ENCODE results near the gene NHEJ1. TPM values are rescaled to one million over a fixed set of nuclear protein-coding genes. Genes with fewer than 3 reads are reported as not detected.
A peak's percentile ranks its signal among the peaks of the same experiment; 100 is the strongest.

The NHEJ1 gene
- total and polyA plus RNA-seq, 2 of the 13 experiments (the other 11 are each of a cell fraction or from before 2014, with no cell fraction given) = 30.0 to 30.7 TPM

GRCh38 chr2:219104107-219105035 is 56.2 kb downstream of the NHEJ1 start (continued):
- TF ChIP-seq SOX5 (CRISPR knock-in tag; IDR thresholded peaks at IDR 0.05; ENCODE audit: borderline replicate concordance) (peak; percentile 34; the same call in 1 of the 2 replicates), MAZ (IDR thresholded peaks at IDR 0.05; ENCODE audit: borderline replicate concordance, low read depth, low read length) (no peak), MAZ (CRISPR knock-in tag; IDR thresholded peaks at IDR 0.05; ENCODE audit: low read depth) (no peak), ELF3 (CRISPR knock-in tag; IDR thresholded peaks at IDR 0.05) (peak; percentile 40; the same call in 1 of the 2 replicates), FOXA1 (IDR thresholded peaks at IDR 0.05) (no peak), FOXA1 (CRISPR knock-in tag; IDR thresholded peaks at IDR 0.05) (peak; percentile 60), HDAC2 (CRISPR knock-in tag; IDR thresholded peaks at IDR 0.05) (0 out of 2 replicates have a peak, but pooled peaks have one; percentile 26), NKX3-1 (CRISPR knock-in tag; IDR thresholded peaks at IDR 0.05) (no peak), NCOR1 (IDR thresholded peaks at IDR 0.05; ENCODE audit: borderline replicate concordance, low read length) (no peak), KDM4B (CRISPR knock-in tag; IDR thresholded peaks at IDR 0.05) (peak; percentile 39; the same call in 1 of the 2 replicates), ZNF331 (CRISPR knock-in tag; IDR thresholded peaks at IDR 0.05) (peak; percentile 43; the same call in 1 of the 2 replicates), GATAD2A (CRISPR knock-in tag; IDR thresholded peaks at IDR 0.05) (0 out of 2 replicates have a peak, but pooled peaks have one; percentile 15), ZNF644 (CRISPR knock-in tag; IDR thresholded peaks at IDR 0.05; ENCODE audit: low read depth) (peak; percentile 69; the same call in 1 of the 2 replicates), ARID5B (CRISPR knock-in tag; IDR thresholded peaks at IDR 0.05) (peak; percentile 24; the same call in 1 of the 2 replicates), ERF (CRISPR knock-in tag; IDR thresholded peaks at IDR 0.05) (peak; percentile 69), TEAD3 (CRISPR knock-in tag; optimal IDR thresholded peaks at IDR 0.05; ENCODE audit: borderline replicate concordance) (peak; percentile 63), IRF2 (CRISPR knock-in tag; IDR thresholded peaks at IDR 0.05) (0 out of 2 replicates have a peak, but pooled peaks have one; percentile 32)
- TF ChIP-seq, protein P1, sequence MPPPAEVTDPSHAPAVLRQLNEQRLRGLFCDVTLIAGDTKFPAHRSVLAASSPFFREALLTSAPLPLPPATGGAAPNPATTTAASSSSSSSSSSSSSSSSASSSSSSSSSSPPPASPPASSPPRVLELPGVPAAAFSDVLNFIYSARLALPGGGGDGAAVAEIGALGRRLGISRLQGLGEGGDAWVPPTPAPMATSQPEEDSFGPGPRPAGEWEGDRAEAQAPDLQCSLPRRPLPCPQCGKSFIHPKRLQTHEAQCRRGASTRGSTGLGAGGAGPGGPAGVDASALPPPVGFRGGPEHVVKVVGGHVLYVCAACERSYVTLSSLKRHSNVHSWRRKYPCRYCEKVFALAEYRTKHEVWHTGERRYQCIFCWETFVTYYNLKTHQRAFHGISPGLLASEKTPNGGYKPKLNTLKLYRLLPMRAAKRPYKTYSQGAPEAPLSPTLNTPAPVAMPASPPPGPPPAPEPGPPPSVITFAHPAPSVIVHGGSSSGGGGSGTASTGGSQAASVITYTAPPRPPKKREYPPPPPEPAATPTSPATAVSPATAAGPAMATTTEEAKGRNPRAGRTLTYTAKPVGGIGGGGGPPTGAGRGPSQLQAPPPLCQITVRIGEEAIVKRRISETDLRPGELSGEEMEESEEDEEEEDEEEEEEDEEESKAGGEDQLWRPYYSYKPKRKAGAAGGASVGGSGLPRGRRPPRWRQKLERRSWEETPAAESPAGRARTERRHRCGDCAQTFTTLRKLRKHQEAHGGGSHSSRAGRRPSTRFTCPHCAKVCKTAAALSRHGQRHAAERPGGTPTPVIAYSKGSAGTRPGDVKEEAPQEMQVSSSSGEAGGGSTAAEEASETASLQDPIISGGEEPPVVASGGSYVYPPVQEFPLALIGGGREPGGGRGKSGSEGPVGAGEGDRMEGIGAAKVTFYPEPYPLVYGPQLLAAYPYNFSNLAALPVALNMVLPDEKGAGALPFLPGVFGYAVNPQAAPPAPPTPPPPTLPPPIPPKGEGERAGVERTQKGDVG (CRISPR knock-in tag; IDR thresholded peaks at IDR 0.05; ENCODE audit: borderline replicate concordance) = no peak
- TF ChIP-seq, protein P2, sequence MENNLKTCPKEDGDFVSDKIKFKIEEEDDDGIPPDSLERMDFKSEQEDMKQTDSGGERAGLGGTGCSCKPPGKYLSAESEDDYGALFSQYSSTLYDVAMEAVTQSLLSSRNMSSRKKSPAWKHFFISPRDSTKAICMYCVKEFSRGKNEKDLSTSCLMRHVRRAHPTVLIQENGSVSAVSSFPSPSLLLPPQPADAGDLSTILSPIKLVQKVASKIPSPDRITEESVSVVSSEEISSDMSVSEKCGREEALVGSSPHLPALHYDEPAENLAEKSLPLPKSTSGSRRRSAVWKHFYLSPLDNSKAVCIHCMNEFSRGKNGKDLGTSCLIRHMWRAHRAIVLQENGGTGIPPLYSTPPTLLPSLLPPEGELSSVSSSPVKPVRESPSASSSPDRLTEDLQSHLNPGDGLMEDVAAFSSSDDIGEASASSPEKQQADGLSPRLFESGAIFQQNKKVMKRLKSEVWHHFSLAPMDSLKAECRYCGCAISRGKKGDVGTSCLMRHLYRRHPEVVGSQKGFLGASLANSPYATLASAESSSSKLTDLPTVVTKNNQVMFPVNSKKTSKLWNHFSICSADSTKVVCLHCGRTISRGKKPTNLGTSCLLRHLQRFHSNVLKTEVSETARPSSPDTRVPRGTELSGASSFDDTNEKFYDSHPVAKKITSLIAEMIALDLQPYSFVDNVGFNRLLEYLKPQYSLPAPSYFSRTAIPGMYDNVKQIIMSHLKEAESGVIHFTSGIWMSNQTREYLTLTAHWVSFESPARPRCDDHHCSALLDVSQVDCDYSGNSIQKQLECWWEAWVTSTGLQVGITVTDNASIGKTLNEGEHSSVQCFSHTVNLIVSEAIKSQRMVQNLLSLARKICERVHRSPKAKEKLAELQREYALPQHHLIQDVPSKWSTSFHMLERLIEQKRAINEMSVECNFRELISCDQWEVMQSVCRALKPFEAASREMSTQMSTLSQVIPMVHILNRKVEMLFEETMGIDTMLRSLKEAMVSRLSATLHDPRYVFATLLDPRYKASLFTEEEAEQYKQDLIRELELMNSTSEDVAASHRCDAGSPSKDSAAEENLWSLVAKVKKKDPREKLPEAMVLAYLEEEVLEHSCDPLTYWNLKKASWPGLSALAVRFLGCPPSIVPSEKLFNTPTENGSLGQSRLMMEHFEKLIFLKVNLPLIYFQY (CRISPR knock-in tag; IDR thresholded peaks at IDR 0.05; ENCODE audit: borderline replicate concordance) = 0 out of 2 replicates have a peak, but pooled peaks have one; percentile 19

Measured in HepG2 (cell line).